ENCODE data around the gene IPCEF1. TPM values are rescaled to one million over a fixed set of nuclear protein-coding genes. Genes with fewer than 3 reads are reported as not detected.

The IPCEF1 gene
- total and polyA plus RNA-seq, 2 donors (not counting 3 experiments of a cell fraction or from before 2014, with no cell fraction given), result 0.01 to 0.51 TPM

- no peak for FAIRE-seq
- BruUV-seq (replicated peaks), result no TSS peak
- no peak overlapping the region for H3K27ac ChIP-seq (ENCODE audit: insufficient read depth, low read depth, low read length)
- H3K9me3 ChIP-seq (replicated peaks; ENCODE audit: control insufficient read depth, insufficient read depth, low read length), result no peaks in the 10 kb centered on the region
- intact Hi-C loops (cut with micrococcal nuclease), result no loop called here
- H3K79me2 ChIP-seq (ENCODE audit: control insufficient read depth, insufficient read depth, low read length), result no peaks in the 10 kb centered on the region
- no peaks in the 10 kb centered on the region for H3K36me3 ChIP-seq (ENCODE audit: control insufficient read depth in 2 of 2, extremely low read depth in 1 of 2, insufficient read depth in 2 of 2, low read length in 2 of 2)
- H3K9ac ChIP-seq (replicated peaks; ENCODE audit: extremely low read depth, insufficient read depth, low read length), result no peak overlapping the region
- no peak for DNase-seq (ENCODE audit: low read depth, low spot score)
- no peaks in the 10 kb centered on the region for H3K9me1 ChIP-seq (replicated peaks; ENCODE audit: control insufficient read depth, extremely low read depth, insufficient read depth, low read length)
- peaks cover 17% of the 10 kb centered on the region for H3K4me1 ChIP-seq (ENCODE audit: control insufficient read depth, extremely low read depth, insufficient read depth, low read length)
- POLR2A ChIA-PET, result no interaction called here
- dilution Hi-C loops (cut with MboI; ENCODE audit: extremely low pct_ligation_motif_present, low sequenced_read_pairs), result no loop called here
- H2AFZ ChIP-seq (ENCODE audit: low read depth, low read length), result no peak overlapping the region
- H3K4me3 ChIP-seq (replicated peaks in 1 of 3; ENCODE audit: insufficient read depth in 1 of 3, low read depth in 1 of 3, low read length in 3 of 3), result no peak overlapping the region
- no peaks in the 10 kb centered on the region for H3K27me3 ChIP-seq (ENCODE audit: control insufficient read depth in 2 of 2, insufficient read depth in 2 of 2, low read length in 2 of 2)
- no peaks in the 10 kb centered on the region for H4K20me1 ChIP-seq (replicated peaks; ENCODE audit: control insufficient read depth, extremely low read depth, insufficient read depth, low read length)
- CTCF ChIA-PET, result interaction anchor here (1.6 to 3.3 kb wide), 2 partner anchors 15 to 18 kb away, joined by 4 to 18 read pairs; no protein-coding TSS in a partner anchor
- H3K4me2 ChIP-seq (ENCODE audit: insufficient read depth, low read length), result no peak overlapping the region
- TF ChIP-seq GATA2 (IDR thresholded peaks at IDR 0.05; ENCODE audit: insufficient read depth, insufficient read length, low read depth, low read length), result no peak
- TF ChIP-seq POLR2A (IDR thresholded peaks at IDR 0.05; ENCODE audit: low read depth, low read length), result no peak
- no peak for TF ChIP-seq MYC (IDR thresholded peaks at IDR 0.05; ENCODE audit: low read depth, low read length)
- no peak for TF ChIP-seq MAX (IDR thresholded peaks at IDR 0.05; ENCODE audit: insufficient read depth, insufficient read length)
- TF ChIP-seq FOS (IDR thresholded peaks at IDR 0.05; ENCODE audit: borderline replicate concordance, insufficient read depth, low read length), result no peak
- no peak for TF ChIP-seq CTCF (IDR thresholded peaks at IDR 0.05; ENCODE audit: extremely low read depth in 1 of 2, insufficient read depth in 1 of 2, low read depth in 1 of 2, low read length in 2 of 2)
- no peak for TF ChIP-seq EZH2 (IDR thresholded peaks at IDR 0.05; ENCODE audit: borderline replicate concordance, low read depth, low read length, severe bottlenecking)
- no peak for TF ChIP-seq JUN (IDR thresholded peaks at IDR 0.05; ENCODE audit: borderline replicate concordance, insufficient read depth, insufficient read length, low read depth)
- no peak for TF ChIP-seq POLR2AphosphoS5 (IDR thresholded peaks at IDR 0.05; ENCODE audit: insufficient read depth, low read depth, low read length)
Observed at GRCh38 chr6:154388803-154389202, 32.2 kb upstream of the IPCEF1 start.
